HepG2 (cell line): ENCODE data around the gene UBAC1. TPM values are rescaled to one million over a fixed set of nuclear protein-coding genes. Genes with fewer than 3 reads are reported as not detected.

ENCODE experiments used
- ASH2L ChIP-seq: fragments of 300-600, 200-600 bp; sonication (generic); IDR thresholded peaks from 2 replicates; pipeline ENCODE4 v1.7.0; 2017; ENCODE audit warnings: low read depth, mild to moderate bottlenecking, moderate library complexity, mixed read lengths, low read length; ENCODE audit not compliant: insufficient read length
- ATF7 ChIP-seq, 2 experiments: fragments of 450-650 bp in 1 of 2; sonication (generic) in 1 of 2; formaldehyde crosslinking in 1 of 2; IDR thresholded peaks; 2 replicates each; pipeline versions ENCODE4 v1.4.0 to v1.6.1; 2016 to 2020; ENCODE audit warnings: antibody characterized with exemption in 1 of 2, mild to moderate bottlenecking in 1 of 2, missing genetic modification reagents in 1 of 2
- CTCF ChIP-seq: sonication (generic); formaldehyde crosslinking; IDR thresholded peaks from 2 replicates; pipeline ENCODE4 v1.5.0; 2020; ENCODE audit warnings: mild to moderate bottlenecking, missing genetic modification reagents, moderate library complexity
- HOXA7 ChIP-seq: sonication (generic); formaldehyde crosslinking; IDR thresholded peaks from 2 replicates; pipeline ENCODE4 v1.8.1; 2022; ENCODE audit warnings: mild to moderate bottlenecking, missing genetic modification reagents, moderate library complexity
- KDM5B ChIP-seq: sonication (generic); formaldehyde crosslinking; IDR thresholded peaks from 2 replicates; pipeline ENCODE4 v1.4.0; 2020; ENCODE audit warnings: missing genetic modification reagents, mild to moderate bottlenecking, borderline replicate concordance
- PBX3 ChIP-seq: sonication (generic); formaldehyde crosslinking; IDR thresholded peaks from 2 replicates; pipeline ENCODE4 v1.8.1; 2023; ENCODE audit warnings: missing genetic modification reagents, inconsistent platforms, borderline replicate concordance
- PRDM10 ChIP-seq: sonication (generic); formaldehyde crosslinking; IDR thresholded peaks from 2 replicates; pipeline ENCODE4 v1.4.0; 2020; ENCODE audit warnings: low read depth, missing genetic modification reagents
- SP4 ChIP-seq: sonication (generic); formaldehyde crosslinking; IDR thresholded peaks from 2 replicates; pipeline ENCODE4 v1.8.1; 2023; ENCODE audit warnings: mild to moderate bottlenecking, missing genetic modification reagents
- TMF1 ChIP-seq: sonication (generic); formaldehyde crosslinking; IDR thresholded peaks from 2 replicates; pipeline ENCODE4 v1.8.1; 2022; ENCODE audit warnings: low read depth, missing genetic modification reagents
- YEATS2 ChIP-seq: sonication (generic); formaldehyde crosslinking; IDR thresholded peaks from 2 replicates; pipeline ENCODE4 v1.4.0; 2020; ENCODE audit warnings: missing genetic modification reagents, borderline replicate concordance
- YEATS4 ChIP-seq: sonication (generic); formaldehyde crosslinking; IDR thresholded peaks from 2 replicates; pipeline ENCODE4 v1.4.0; 2020; ENCODE audit warnings: missing genetic modification reagents, borderline replicate concordance
- ZC3H4 ChIP-seq: sonication (generic); formaldehyde crosslinking; IDR thresholded peaks from 2 replicates; pipeline ENCODE4 v1.4.0; 2020; ENCODE audit warnings: missing genetic modification reagents, borderline replicate concordance
- ZNF12 ChIP-seq: sonication (generic); formaldehyde crosslinking; IDR thresholded peaks from 2 replicates; pipeline ENCODE4 v1.5.0; 2020; ENCODE audit warnings: missing genetic modification reagents
- ZNF572 ChIP-seq: sonication (generic); formaldehyde crosslinking; IDR thresholded peaks from 2 replicates; pipeline ENCODE4 v1.5.1; 2020; ENCODE audit warnings: mild to moderate bottlenecking, missing genetic modification reagents
- ZSCAN12 ChIP-seq: sonication (generic); formaldehyde crosslinking; IDR thresholded peaks from 2 replicates; pipeline ENCODE4 v1.9.0; 2021; ENCODE audit warnings: mild to moderate bottlenecking, missing genetic modification reagents
- polyA plus RNA-seq, 8 experiments: library from polyadenylated mRNA; depleted of rRNA in 3 of 8; stranded (reverse) in 7 of 8; unstranded in 1 of 8; fragments of >200 nt; fragmentation: Illumina TruSeq in 4 of 8; extraction: Trizol in 4 of 8; gene quantifications; 2 replicates each; pipeline versions ENCODE4 v1.2.1 to v1.2.3, GENCODE V29; 2011 to 2016; ENCODE audit warnings: low read depth in 4 of 8, missing spikeins in 1 of 8, mixed read lengths in 1 of 8; ENCODE audit not compliant: insufficient read depth in 1 of 8
- total RNA-seq, 5 experiments: library from RNA; depleted of rRNA; stranded (reverse); fragments of >200 nt; fragmentation: Illumina TruSeq; extraction: Trizol; gene quantifications; 2 replicates each; pipeline ENCODE4 v1.2.3, GENCODE V29; 2016; ENCODE audit warnings: low read depth in 1 of 5
- TF ChIP-seq, protein P1 (sequence below): sonication (generic); formaldehyde crosslinking; IDR thresholded peaks from 2 replicates; pipeline ENCODE4 v1.9.0; 2021; ENCODE audit warnings: missing genetic modification reagents, borderline replicate concordance

Gene UBAC1
- total and polyA plus RNA-seq, 2 of the 13 experiments (the other 11 are each of a cell fraction or from before 2014, with no cell fraction given), result 32.2 to 34.1 TPM

GRCh38 chr9:135993765-135994500 lies 32.8 kb upstream of the UBAC1 start (continued):
- TF ChIP-seq ZNF572 (CRISPR knock-in tag) (no peak), HOXA7 (CRISPR knock-in tag) (no peak), TMF1 (CRISPR knock-in tag) (peak; percentile 68; the same call in 1 of the 2 replicates), ZC3H4 (CRISPR knock-in tag) (peak; percentile 55; the same call in 1 of the 2 replicates), ZSCAN12 (CRISPR knock-in tag) (no peak), PBX3 (CRISPR knock-in tag) (no peak), ZNF12 (CRISPR knock-in tag) (no peak), PRDM10 (peak; percentile 97), ASH2L (peak; percentile 76), KDM5B (CRISPR knock-in tag) (peak; percentile 74), CTCF (peak; percentile 75), SP4 (CRISPR knock-in tag) (peak; percentile 84), YEATS4 (CRISPR knock-in tag) (peak; percentile 50; the same call in 1 of the 2 replicates), YEATS2 (CRISPR knock-in tag) (no peak; the same call in 1 of the 2 replicates), ATF7 (IDR thresholded peaks at IDR 0.05) (no peak), ATF7 (CRISPR knock-in tag; IDR thresholded peaks at IDR 0.05) (peak; percentile 49; the same call in 1 of the 2 replicates)
- TF ChIP-seq, protein P1, sequence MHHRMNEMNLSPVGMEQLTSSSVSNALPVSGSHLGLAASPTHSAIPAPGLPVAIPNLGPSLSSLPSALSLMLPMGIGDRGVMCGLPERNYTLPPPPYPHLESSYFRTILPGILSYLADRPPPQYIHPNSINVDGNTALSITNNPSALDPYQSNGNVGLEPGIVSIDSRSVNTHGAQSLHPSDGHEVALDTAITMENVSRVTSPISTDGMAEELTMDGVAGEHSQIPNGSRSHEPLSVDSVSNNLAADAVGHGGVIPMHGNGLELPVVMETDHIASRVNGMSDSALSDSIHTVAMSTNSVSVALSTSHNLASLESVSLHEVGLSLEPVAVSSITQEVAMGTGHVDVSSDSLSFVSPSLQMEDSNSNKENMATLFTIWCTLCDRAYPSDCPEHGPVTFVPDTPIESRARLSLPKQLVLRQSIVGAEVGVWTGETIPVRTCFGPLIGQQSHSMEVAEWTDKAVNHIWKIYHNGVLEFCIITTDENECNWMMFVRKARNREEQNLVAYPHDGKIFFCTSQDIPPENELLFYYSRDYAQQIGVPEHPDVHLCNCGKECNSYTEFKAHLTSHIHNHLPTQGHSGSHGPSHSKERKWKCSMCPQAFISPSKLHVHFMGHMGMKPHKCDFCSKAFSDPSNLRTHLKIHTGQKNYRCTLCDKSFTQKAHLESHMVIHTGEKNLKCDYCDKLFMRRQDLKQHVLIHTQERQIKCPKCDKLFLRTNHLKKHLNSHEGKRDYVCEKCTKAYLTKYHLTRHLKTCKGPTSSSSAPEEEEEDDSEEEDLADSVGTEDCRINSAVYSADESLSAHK (CRISPR knock-in tag), result no peak
